H1 (cell line): ENCODE results near the gene LTBP1. TPM values are rescaled to one million over a fixed set of nuclear protein-coding genes. Genes with fewer than 3 reads are reported as not detected.

Experiments used
- CTCF ChIA-PET: fragments of 300-600 bp; sonication (Branson Sonifier 250); formaldehyde crosslinking; loops from one replicate; lab custom pipeline; 2021; ENCODE audit not compliant: partially characterized antibody; lab: Charles Lee
- POLR2A ChIA-PET: fragments of 300-600 bp; sonication (Branson Sonifier 250); formaldehyde crosslinking; loops from one replicate; lab custom pipeline; 2021; ENCODE audit warnings: inconsistent platforms; ENCODE audit not compliant: partially characterized antibody; lab: Charles Lee
- DNase-seq, 2 experiments: peaks; one replicate each; pipeline versions ENCODE4 v3.0.0 to v3.0.0-alpha.2; 2010 to 2022; ENCODE audit warnings: low spot score in 2 of 2, low read depth in 1 of 2, mixed read lengths in 1 of 2
- FAIRE-seq: peaks from 2 replicates; lab custom pipeline; 2011; peaks lifted over from hg19 to GRCh38; lab: Jason Lieb, UNC
- H2AFZ ChIP-seq: 2 replicates; pipeline ENCODE4 v1.8.1; 2012; ENCODE audit warnings: low read length, inconsistent platforms
- H2AK5ac ChIP-seq: 2 replicates; pipeline ENCODE4 v1.6.1; 2013; ENCODE audit warnings: low read depth, low read length
- H2BK120ac ChIP-seq: replicated peaks from 2 replicates; pipeline ENCODE3; 2013; ENCODE audit warnings: low read depth, low read length, inconsistent platforms
- H2BK12ac ChIP-seq: 2 replicates; pipeline ENCODE4 v1.6.1; 2013; ENCODE audit warnings: low read depth, low read length
- H2BK15ac ChIP-seq: 2 replicates; pipeline ENCODE4 v1.6.1; 2013; ENCODE audit warnings: low read length
- H2BK20ac ChIP-seq: 2 replicates; pipeline ENCODE4 v1.6.1; 2013; ENCODE audit warnings: low read length
- H2BK5ac ChIP-seq: 2 replicates; pipeline ENCODE4 v1.6.1; 2013; ENCODE audit warnings: low read depth, low read length
- H3K14ac ChIP-seq: 2 replicates; pipeline ENCODE4 v1.6.1; 2013; ENCODE audit warnings: inconsistent platforms; ENCODE audit not compliant: insufficient read length
- H3K18ac ChIP-seq: 2 replicates; pipeline ENCODE4 v1.6.1; 2013; ENCODE audit warnings: low read length; ENCODE audit errors: extremely low read depth
- H3K23ac ChIP-seq: 2 replicates; pipeline ENCODE4 v1.6.1; 2013; ENCODE audit warnings: inconsistent platforms; ENCODE audit not compliant: insufficient read length
- H3K23me2 ChIP-seq: 2 replicates; pipeline ENCODE4 v1.6.1; 2013; ENCODE audit warnings: low read depth, low read length
- H3K27ac ChIP-seq: 2 replicates; pipeline ENCODE4 v1.6.1; 2011; ENCODE audit warnings: low read depth, low read length, inconsistent platforms
- H3K27me3 ChIP-seq, 4 experiments: replicated peaks in 1 of 4; 1 replicate in 1 of 4; 2 replicates in 3 of 4; pipeline versions ENCODE4 v1.6.1 to v1.8.1; 2011 to 2013; ENCODE audit warnings: low read length in 3 of 4, mild to moderate bottlenecking in 3 of 4, inconsistent platforms in 2 of 4, mixed read lengths in 2 of 4, moderate library complexity in 1 of 4; ENCODE audit not compliant: control insufficient read depth in 3 of 4, insufficient read depth in 3 of 4; ENCODE audit errors: extremely low read depth in 1 of 4
- H3K36me3 ChIP-seq, 4 experiments: 2 replicates each; pipeline versions ENCODE4 v1.6.1 to v1.8.1; 2011 to 2013; ENCODE audit warnings: mild to moderate bottlenecking in 4 of 4, low read length in 3 of 4, moderate library complexity in 2 of 4, control low read depth in 1 of 4, inconsistent platforms in 1 of 4; ENCODE audit not compliant: insufficient read depth in 4 of 4, control insufficient read depth in 2 of 4
- H3K4ac ChIP-seq: replicated peaks from 2 replicates; pipeline ENCODE3; 2013; ENCODE audit warnings: low read length, low read depth, mixed read lengths, inconsistent platforms; ENCODE audit not compliant: insufficient read length
- H3K4me1 ChIP-seq, 4 experiments: replicated peaks in 1 of 4; 1 replicate in 1 of 4; 2 replicates in 3 of 4; pipeline versions ENCODE4 v1.6.1 to v1.8.1; 2011 to 2013; ENCODE audit warnings: low read length in 3 of 4, inconsistent platforms in 2 of 4, mixed read lengths in 1 of 4; ENCODE audit not compliant: insufficient read depth in 4 of 4, control insufficient read depth in 3 of 4
- H3K4me2 ChIP-seq, 2 experiments: 2 replicates each; pipeline versions ENCODE4 v1.6.1 to v1.8.1; 2011 to 2013; ENCODE audit warnings: low read depth in 2 of 2, low read length in 2 of 2, control low read depth in 1 of 2, inconsistent platforms in 1 of 2, mild to moderate bottlenecking in 1 of 2; ENCODE audit not compliant: insufficient read depth in 1 of 2
- H3K4me3 ChIP-seq, 4 experiments: fragments of 200-600, 300-600 bp in 1 of 4; sonication (generic), shearing (Covaris generic), sonication (Bioruptor Twin) in 1 of 4; 2 replicates each; pipeline versions ENCODE4 v1.5.1 to v1.8.1; 2011 to 2016; ENCODE audit warnings: low read length in 4 of 4, low read depth in 3 of 4, control low read depth in 2 of 4, inconsistent platforms in 2 of 4, mild to moderate bottlenecking in 2 of 4, mixed read lengths in 1 of 4, moderate library complexity in 1 of 4; ENCODE audit not compliant: insufficient read depth in 2 of 4; ENCODE audit errors: extremely low read depth in 1 of 4
- H3K56ac ChIP-seq: replicated peaks from 2 replicates; pipeline ENCODE3; 2013; ENCODE audit warnings: low read depth, mild to moderate bottlenecking, mixed read lengths, low read length, inconsistent platforms; ENCODE audit not compliant: insufficient read length
- H3K79me1 ChIP-seq: 2 replicates; pipeline ENCODE4 v1.6.1; 2013; ENCODE audit warnings: low read depth, low read length, control low read depth
- H3K79me2 ChIP-seq, 2 experiments: 2 replicates each; pipeline versions ENCODE4 v1.6.1 to v1.8.1; 2012 to 2013; ENCODE audit warnings: low read length in 2 of 2, mild to moderate bottlenecking in 2 of 2, inconsistent platforms in 1 of 2; ENCODE audit not compliant: insufficient read depth in 2 of 2, control insufficient read depth in 1 of 2
- H3K9ac ChIP-seq, 4 experiments: replicated peaks in 1 of 4; 1 replicate in 1 of 4; 2 replicates in 3 of 4; pipeline versions ENCODE4 v1.6.1 to v1.8.1; 2011 to 2013; ENCODE audit warnings: low read depth in 3 of 4, low read length in 3 of 4, control low read depth in 2 of 4, mild to moderate bottlenecking in 2 of 4, moderate library complexity in 2 of 4, inconsistent platforms in 1 of 4; ENCODE audit errors: extremely low read depth in 1 of 4
- H3K9me3 ChIP-seq, 2 experiments: 2 replicates each; pipeline versions ENCODE4 v1.6.1 to v1.8.1; 2012 to 2013; ENCODE audit warnings: mild to moderate bottlenecking in 2 of 2, moderate library complexity in 2 of 2, control low read depth in 1 of 2, inconsistent platforms in 1 of 2, low read depth in 1 of 2, low read length in 1 of 2, mixed read lengths in 1 of 2; ENCODE audit not compliant: insufficient read depth in 2 of 2
- H4K20me1 ChIP-seq, 2 experiments: replicated peaks in 1 of 2; 2 replicates each; pipeline versions ENCODE3 to v1.8.1; 2011 to 2013; ENCODE audit warnings: inconsistent platforms in 2 of 2, low read length in 2 of 2, mild to moderate bottlenecking in 1 of 2; ENCODE audit not compliant: insufficient read depth in 2 of 2, control insufficient read depth in 1 of 2
- H4K5ac ChIP-seq: 2 replicates; pipeline ENCODE4 v1.6.1; 2013; ENCODE audit warnings: low read length, low read depth, mixed read lengths, inconsistent platforms; ENCODE audit not compliant: insufficient read length
- H4K8ac ChIP-seq: 2 replicates; pipeline ENCODE4 v1.8.0; 2013; ENCODE audit warnings: mild to moderate bottlenecking, moderate library complexity, low read length, inconsistent platforms; ENCODE audit not compliant: insufficient read depth; ENCODE audit errors: extremely low read depth
- H4K91ac ChIP-seq: replicated peaks from 2 replicates; pipeline ENCODE3; 2013; ENCODE audit warnings: low read length, mixed read lengths, inconsistent platforms; ENCODE audit not compliant: insufficient read length
- BCL11A ChIP-seq, 2 experiments: IDR thresholded peaks; one replicate each; pipeline ENCODE4 v1.6.1; 2011; ENCODE audit warnings: low read depth in 2 of 2, low read length in 2 of 2, mild to moderate bottlenecking in 2 of 2
- CBX5 ChIP-seq: fragments of 300-800, 300-1000 bp; sonication (generic); IDR thresholded peaks from 2 replicates; pipeline ENCODE4 v1.7.1; 2016; ENCODE audit warnings: antibody characterized with exemption, low read length, low read depth
- CREB1 ChIP-seq: IDR thresholded peaks from 2 replicates; pipeline ENCODE4 v1.6.1; 2012; ENCODE audit warnings: inconsistent platforms
- EGR1 ChIP-seq: IDR thresholded peaks from 2 replicates; pipeline ENCODE4 v1.6.1; 2011; ENCODE audit warnings: low read depth, low read length, borderline replicate concordance
- HDAC2 ChIP-seq, 2 experiments: fragments of 300-600 bp in 1 of 2; sonication (generic) in 1 of 2; IDR thresholded peaks; 2 replicates each; pipeline ENCODE4 v1.6.1; 2011 to 2012; ENCODE audit warnings: low read depth in 2 of 2, low read length in 2 of 2, mild to moderate bottlenecking in 2 of 2, moderate library complexity in 2 of 2, borderline replicate concordance in 1 of 2, inconsistent platforms in 1 of 2
- MAFK ChIP-seq: IDR thresholded peaks from 2 replicates; pipeline ENCODE4 v1.6.1; 2012; ENCODE audit warnings: low read depth, mild to moderate bottlenecking, improper control_type of control experiment, low read length
- SAP30 ChIP-seq: fragments of 300-600 bp; sonication (generic); IDR thresholded peaks from 2 replicates; pipeline ENCODE4 v1.7.1; 2012; ENCODE audit warnings: low read length, moderate library complexity, mild to moderate bottlenecking, inconsistent platforms; ENCODE audit not compliant: insufficient read depth, insufficient replicate concordance
- SUZ12 ChIP-seq: fragments of 200-600 bp; sonication (generic); IDR thresholded peaks from 2 replicates; pipeline ENCODE4 v1.6.1; 2012; ENCODE audit warnings: mild to moderate bottlenecking, inconsistent platforms, low read length, moderate library complexity, mixed read lengths
- WGBS, 2 experiments: shearing (Covaris generic) in 1 of 2; methylation state at CpG; one replicate each; pipeline versions ENCODE4 v1.1.6 to v1.1.7; 2013 to 2015; ENCODE audit warnings: low lambda C conversion rate in 2 of 2, mixed read lengths in 2 of 2, inconsistent platforms in 1 of 2, low coverage in 1 of 2, missing lambda C conversion rate in 1 of 2; ENCODE audit not compliant: insufficient replicate concordance in 2 of 2, insufficient coverage in 1 of 2, insufficient read length in 1 of 2; ENCODE audit errors: extremely low coverage in 1 of 2, missing lambda C conversion rate in 1 of 2; 5-methylcytosine and 5-hydroxymethylcytosine counted together
- polyA plus RNA-seq, 7 experiments: library from polyadenylated mRNA; depleted of rRNA in 3 of 7; stranded (reverse) in 5 of 7; unstranded in 2 of 7; fragments of >200 nt in 5 of 7; fragments of 200-250 nt in 2 of 7; gene quantifications; 1 replicate in 5 of 7; 2 replicates in 1 of 7; 4 replicates in 1 of 7; pipeline versions ENCODE4 v1.2.1 to v1.2.3, GENCODE V29; 2011 to 2013; ENCODE audit warnings: missing spikeins in 2 of 7, mixed read lengths in 2 of 7
- total RNA-seq: library from RNA; stranded (reverse); fragmentation: NEBNext Ultra II Directional; extraction: Animal tissue kit (Norgen Biotek cat#: 25700); gene quantifications from 2 replicates; pipeline ENCODE4 v1.2.1, GENCODE V29; 2021
- TF ChIP-seq, protein P1 (sequence below): IDR thresholded peaks from 2 replicates; pipeline ENCODE4 v1.6.1; 2011; ENCODE audit warnings: low read length, improper control_type of control experiment
- TF ChIP-seq, protein P2 (sequence below): IDR thresholded peaks from 2 replicates; pipeline ENCODE4 v1.6.1; 2012; ENCODE audit warnings: inconsistent platforms

Gene LTBP1
- total and polyA plus RNA-seq, 2 of the 8 experiments (the other 6 are each of a cell fraction or from before 2014, with no cell fraction given) = 15.4 to 24.7 TPM

DNA sequence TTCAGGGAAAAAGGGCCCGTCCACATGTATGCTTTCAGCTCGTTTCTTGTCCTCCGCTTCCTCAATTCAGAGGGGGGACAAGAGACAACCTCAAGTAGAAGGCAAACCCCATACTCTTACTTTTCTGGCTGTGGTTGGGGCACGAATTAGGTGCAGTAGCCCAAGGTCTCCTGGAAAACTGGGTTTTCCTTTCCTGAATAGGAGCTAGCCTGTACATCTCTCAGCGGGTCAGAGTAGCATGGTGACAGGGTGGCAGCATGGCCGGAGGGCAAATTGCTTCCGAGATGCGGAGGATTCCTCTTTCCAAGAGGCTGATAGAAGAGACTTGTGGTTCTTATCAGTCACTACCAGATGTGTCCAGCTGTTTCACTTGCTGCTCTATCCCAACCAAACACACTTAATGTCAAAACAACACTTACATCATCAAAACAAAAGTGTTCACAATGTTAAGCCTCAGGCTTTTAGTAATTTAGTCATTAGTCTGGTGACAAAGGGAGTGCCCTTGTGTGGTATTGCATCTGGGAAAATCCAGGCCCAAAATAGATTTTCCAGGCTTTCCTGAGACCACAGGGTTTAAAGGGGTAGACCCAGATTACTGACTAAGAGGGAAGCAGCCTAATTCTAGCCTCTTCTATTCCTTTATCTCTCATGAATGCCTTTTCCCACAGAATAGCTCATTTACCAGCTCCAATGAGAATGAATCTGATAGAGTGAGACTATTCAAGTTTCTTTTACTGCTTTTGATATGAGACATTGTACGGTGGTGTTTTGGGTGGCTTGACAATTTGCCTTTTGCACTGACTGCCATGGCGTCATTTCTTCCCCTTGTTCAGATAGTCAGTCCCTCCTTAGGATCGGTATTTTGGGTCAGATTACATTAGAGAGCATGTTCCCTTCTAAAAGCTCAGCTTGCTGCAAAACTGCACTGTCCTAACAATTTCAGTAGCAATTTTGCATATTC lies 162.0 kb downstream of the LTBP1 start:
- H3K56ac ChIP-seq = no peak overlapping the region
- no peaks in the 10 kb centered on the region for H4K20me1 ChIP-seq
- H2AK5ac ChIP-seq = no peak overlapping the region
- H3K4me1 ChIP-seq = 0 out of 7 replicates have a peak, but pooled peaks cover 0 to 2% (median under 1%) of the 10 kb centered on the region in 4 experiments
- H2AFZ ChIP-seq = no peak overlapping the region
- H3K27ac ChIP-seq = no peak overlapping the region
- no peak overlapping the region for H3K23ac ChIP-seq
- H3K23me2 ChIP-seq = no peaks in the 10 kb centered on the region; the same call in none of the 2 replicates
- ChIA-PET CTCF (interaction anchor here (0.6 kb wide), 1 partner anchor 66 kb away, joined by 3 read pairs; no protein-coding TSS in a partner anchor), POLR2A (no interaction called here)
- H2BK20ac ChIP-seq = no peak overlapping the region
- no peak overlapping the region for H3K14ac ChIP-seq
- no peak overlapping the region for H3K4me2 ChIP-seq
- no peaks in the 10 kb centered on the region for H3K36me3 ChIP-seq
- H2BK15ac ChIP-seq = no peak overlapping the region
- H2BK12ac ChIP-seq = no peak overlapping the region
- H4K8ac ChIP-seq = no peak overlapping the region
- H4K91ac ChIP-seq = no peak overlapping the region
- 81% methylated on average over 11 of the region's 11 CpGs; no CpG with 5 or more reads in 1 of the 2 experiments for WGBS, 2 experiments
- no peak overlapping the region for H3K18ac ChIP-seq
- H2BK5ac ChIP-seq = no peak overlapping the region
- H3K4ac ChIP-seq = no peak overlapping the region
- FAIRE-seq (no peak), DNase-seq (no peak)
- H2BK120ac ChIP-seq = no peak overlapping the region
- H3K79me1 ChIP-seq = no peaks in the 10 kb centered on the region
- no peak overlapping the region for H4K5ac ChIP-seq
- no peak overlapping the region for H3K9ac ChIP-seq
- H3K27me3 ChIP-seq = no peaks in the 10 kb centered on the region
- no peaks in the 10 kb centered on the region for H3K79me2 ChIP-seq
- no peaks in the 10 kb centered on the region for H3K9me3 ChIP-seq
- no peak overlapping the region for H3K4me3 ChIP-seq
- no peak for TF ChIP-seq HDAC2 (IDR thresholded peaks at IDR 0.05; ENCODE audit: borderline replicate concordance in 1 of 2, low read depth in 2 of 2, low read length in 2 of 2)
- TF ChIP-seq, protein P1, sequence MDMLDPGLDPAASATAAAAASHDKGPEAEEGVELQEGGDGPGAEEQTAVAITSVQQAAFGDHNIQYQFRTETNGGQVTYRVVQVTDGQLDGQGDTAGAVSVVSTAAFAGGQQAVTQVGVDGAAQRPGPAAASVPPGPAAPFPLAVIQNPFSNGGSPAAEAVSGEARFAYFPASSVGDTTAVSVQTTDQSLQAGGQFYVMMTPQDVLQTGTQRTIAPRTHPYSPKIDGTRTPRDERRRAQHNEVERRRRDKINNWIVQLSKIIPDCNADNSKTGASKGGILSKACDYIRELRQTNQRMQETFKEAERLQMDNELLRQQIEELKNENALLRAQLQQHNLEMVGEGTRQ = no peak
- no peak for TF ChIP-seq BCL11A (IDR thresholded peaks at IDR 0.05; ENCODE audit: low read depth in 2 of 2, low read length in 2 of 2)
- no peak for TF ChIP-seq MAFK
- TF ChIP-seq, protein P2, sequence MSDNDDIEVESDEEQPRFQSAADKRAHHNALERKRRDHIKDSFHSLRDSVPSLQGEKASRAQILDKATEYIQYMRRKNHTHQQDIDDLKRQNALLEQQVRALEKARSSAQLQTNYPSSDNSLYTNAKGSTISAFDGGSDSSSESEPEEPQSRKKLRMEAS = no peak
- no peak for TF ChIP-seq CBX5
- no peak for TF ChIP-seq SAP30
- no peak for TF ChIP-seq CREB1
- TF ChIP-seq SUZ12 = no peak
- TF ChIP-seq EGR1 = no peak
